ENCODE measurements around the gene LAMP5.

The LAMP5 gene

GRCh38 chr20:9543214-9543613, 28.8 kb downstream of the LAMP5 start:
- DNase-seq: no peak

GRCh38 chr20:9550283-9550682, 35.9 kb downstream of the LAMP5 start:
- DNase-seq: no peak

DNA sequence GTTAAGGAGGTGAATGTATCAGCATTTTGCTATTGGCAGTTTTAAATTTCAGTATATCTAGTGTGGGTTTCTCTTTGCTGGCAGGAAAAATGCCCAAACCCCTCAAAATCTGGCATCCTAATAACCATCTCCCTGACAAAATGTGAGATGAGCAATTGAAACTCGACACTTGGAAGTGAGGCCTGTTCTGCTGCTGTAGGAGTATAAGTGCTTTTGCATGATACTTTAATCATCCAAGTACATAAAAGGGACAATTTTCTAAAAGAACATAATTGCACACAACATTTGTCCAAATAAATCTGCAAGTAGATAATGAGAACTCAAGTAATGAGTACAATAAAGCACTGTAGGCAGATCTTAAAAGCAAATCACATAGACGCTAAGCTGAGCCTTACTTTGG, 36.5 kb downstream of the LAMP5 start:
- DNase-seq: no peak

- DNase-seq: no peak
Measured at GRCh38 chr20:9551808-9552550, 37.6 kb downstream of the LAMP5 start.

GRCh38 chr20:9555781-9556180, 41.4 kb downstream of the LAMP5 start:
- no peak for DNase-seq

DNA sequence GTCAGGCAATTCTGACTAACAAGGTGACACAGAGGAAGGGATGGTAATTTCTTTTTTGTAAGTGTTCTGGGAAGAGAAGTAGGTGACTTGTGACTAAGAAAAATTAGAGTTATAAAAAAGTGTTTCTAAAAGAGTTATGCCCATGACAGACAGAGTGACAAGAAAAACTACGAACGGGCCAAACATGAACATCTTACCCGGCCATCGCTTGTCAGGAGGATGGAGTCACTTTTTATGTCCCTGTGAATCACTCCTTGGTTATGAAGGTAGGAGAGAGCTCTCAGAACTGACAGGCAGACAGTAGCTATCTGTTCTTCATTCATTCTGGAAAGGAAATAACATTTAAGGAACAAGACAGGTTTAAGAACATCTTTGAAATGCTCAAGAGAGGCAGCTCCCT, 43.0 kb downstream of the LAMP5 start:
- DNase-seq: no peak

DNA sequence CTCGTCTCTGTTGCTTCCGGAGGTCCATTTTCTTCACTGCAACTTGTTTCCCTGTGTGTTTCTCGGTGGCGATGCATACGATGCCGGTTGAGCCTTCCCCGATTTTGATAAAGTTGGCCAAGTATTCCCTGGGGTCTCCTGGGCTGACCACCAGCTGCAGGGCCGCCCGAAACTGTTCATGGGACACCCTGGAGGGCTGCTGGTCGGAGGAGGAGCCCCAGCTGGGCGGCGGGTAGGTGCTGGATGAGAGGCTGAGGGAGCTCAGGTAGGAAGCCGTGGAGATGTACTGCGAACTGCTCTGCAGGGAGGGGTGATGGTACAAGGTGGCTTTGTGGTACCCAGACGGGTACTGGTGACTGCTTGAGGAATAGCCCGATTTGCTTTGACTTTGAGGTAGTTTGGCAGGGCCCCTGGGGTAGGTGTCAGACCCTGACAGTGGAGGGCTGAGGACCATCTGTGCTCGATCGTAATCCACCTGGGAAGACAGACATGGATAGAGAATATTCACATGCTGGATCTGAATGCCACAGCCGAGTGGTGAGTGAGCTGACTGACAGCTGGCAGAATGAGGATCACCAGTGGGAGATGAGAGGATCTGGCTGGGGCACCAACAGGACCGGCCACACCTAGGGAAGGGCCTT, 51.6 kb downstream of the LAMP5 start:
- DNase-seq: no peak

DNA sequence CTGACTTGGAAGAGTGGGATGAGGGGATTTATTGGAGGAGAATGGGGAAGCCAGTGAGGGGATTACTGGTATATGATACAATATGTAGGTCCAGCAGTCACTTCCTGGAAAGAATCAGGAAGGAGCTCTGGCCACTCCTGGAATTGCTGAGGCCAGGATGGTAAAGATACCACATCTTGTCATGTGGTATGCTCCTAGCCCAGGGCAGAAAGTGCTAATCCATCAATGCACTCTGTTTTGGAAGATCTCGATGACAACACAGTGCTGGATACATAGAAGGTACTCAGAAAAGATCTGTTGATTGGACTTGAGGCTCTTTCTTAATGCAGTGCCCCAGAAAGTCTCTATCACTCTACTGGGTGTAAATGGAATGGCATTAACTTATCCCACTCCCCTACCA, 52.6 kb downstream of the LAMP5 start:
- no peak for DNase-seq

DNA sequence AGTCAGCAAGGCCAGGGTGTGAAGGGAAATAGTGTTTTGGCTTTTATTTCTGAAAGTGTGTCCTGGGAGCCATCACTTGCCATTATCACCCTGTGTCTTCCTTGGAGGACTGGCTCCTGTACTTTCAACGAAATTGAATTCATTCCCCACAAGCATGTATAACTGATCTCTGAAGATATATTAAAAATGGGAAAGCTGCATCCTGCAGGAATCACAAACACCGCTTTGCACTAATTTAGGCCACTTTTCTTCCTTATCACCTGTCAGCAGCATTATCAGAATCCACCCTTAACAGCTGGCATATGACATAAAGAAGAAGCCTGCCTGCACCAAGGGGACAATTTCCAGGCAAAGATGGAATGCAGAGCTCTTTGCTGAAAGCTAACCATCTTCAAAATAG, 56.2 kb downstream of the LAMP5 start:
- DNase-seq: no peak

DNA sequence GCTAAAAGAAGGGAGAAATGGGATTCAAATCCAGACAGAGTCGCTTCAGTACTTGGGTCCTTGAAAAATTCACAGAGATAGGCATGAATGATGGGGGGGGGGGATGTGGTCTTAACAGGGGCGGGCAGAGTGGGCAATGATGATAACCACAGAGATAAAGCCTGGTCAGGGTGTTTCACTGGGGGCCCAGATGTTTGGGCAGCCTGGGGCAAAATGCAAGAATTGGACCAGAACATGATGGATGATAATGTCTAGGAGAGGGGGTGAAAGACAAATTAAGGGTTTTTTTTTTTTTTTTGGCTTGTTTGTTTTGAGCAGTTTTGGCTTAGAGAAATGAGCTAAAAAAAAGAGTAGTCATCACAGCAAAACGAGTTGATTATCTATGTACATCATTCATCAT, 57.4 kb downstream of the LAMP5 start:
- no peak for DNase-seq

DNA sequence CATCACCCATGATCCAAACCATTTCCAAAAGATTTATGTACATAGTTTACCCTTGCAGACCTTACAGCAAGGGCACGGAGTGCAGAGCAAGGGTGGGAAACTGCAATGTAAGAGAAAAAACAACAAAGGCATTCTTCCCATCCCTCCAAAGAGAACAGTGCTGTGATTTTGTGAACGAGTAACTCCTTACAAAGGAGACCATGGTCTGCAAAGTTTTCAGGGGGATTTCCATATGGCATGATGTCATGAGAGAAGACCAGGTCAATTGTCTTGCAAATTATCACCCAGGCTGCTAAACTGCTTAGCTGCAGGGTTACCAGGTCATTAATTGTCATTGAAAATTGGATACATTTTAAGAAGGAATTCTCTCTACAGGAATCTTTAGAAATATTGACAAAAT, 58.3 kb downstream of the LAMP5 start:
- DNase-seq: no peak

GRCh38 chr20:9573335-9574151, 59.2 kb downstream of the LAMP5 start:
- no peak for DNase-seq

GRCh38 chr20:9574181-9574580, 59.8 kb downstream of the LAMP5 start:
- DNase-seq: no peak

GRCh38 chr20:9574776-9575175, 60.4 kb downstream of the LAMP5 start:
- DNase-seq: no peak

- DNase-seq: no peak
Measured at GRCh38 chr20:9575836-9576235, 61.4 kb downstream of the LAMP5 start.

GRCh38 chr20:9576695-9577094, 62.3 kb downstream of the LAMP5 start:
- no peak for DNase-seq

GRCh38 chr20:9577397-9577796, 63.0 kb downstream of the LAMP5 start:
- DNase-seq: no peak

DNA sequence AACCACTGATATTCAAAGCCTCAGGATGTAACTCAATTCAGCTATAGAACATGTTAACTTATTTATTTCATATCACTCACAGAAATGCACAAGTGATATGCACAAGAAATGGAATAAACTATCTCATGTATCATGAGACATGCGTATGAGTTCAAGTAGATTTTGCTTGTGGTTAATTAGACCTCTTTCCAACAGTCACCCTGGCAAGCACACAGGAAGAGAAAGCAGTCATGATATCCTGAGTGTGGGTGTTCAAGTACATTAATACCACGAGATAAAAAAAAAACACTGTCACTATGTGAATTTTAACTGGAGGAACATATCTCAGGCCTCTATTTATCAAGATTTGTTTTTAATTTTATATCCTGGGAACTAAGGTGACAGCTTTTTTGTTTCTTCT, 64.2 kb downstream of the LAMP5 start:
- no peak for DNase-seq

Data from stimulated activated CD4-positive, alpha-beta T cell treated with anti-CD3 and anti-CD28 coated beads, Interleukin-15, amount 100 ng/mL, for 24 hours (primary cell).